ENCODE results near the gene CKAP4.
A peak's percentile ranks its signal among the peaks of the same experiment; 100 is the strongest.
"Not testable (repeated sequence)": the region's sequence is repeated elsewhere in the genome, so short reads cannot be mapped to it uniquely, and the experiment has no call there.

Gene CKAP4

GRCh38 chr12:106289196-106289681 is 41.4 kb upstream of the CKAP4 start:
- H3K4me3 ChIP-seq (ENCODE audit: low read depth, low read length) = no peak overlapping the region
- TF ChIP-seq CTCF (IDR thresholded peaks at IDR 0.05; ENCODE audit: control insufficient read depth, extremely low read depth, insufficient read depth) = no peak
- DNase-seq (ENCODE audit: low read depth) = no peak

- TF ChIP-seq CTCF (IDR thresholded peaks at IDR 0.05; ENCODE audit: control insufficient read depth, extremely low read depth, insufficient read depth) = no peak
- DNase-seq (ENCODE audit: low read depth) = no peak
- no peak overlapping the region for H3K4me3 ChIP-seq (ENCODE audit: low read depth, low read length)
These were observed 40.8 kb upstream of the CKAP4 start for GRCh38 chr12:106288494-106289195.

- no peak for DNase-seq (ENCODE audit: low read depth)
- TF ChIP-seq CTCF (IDR thresholded peaks at IDR 0.05; ENCODE audit: control insufficient read depth, extremely low read depth, insufficient read depth) = no peak
- H3K4me3 ChIP-seq (ENCODE audit: low read depth, low read length) = no peak overlapping the region
These were observed 40.3 kb upstream of the CKAP4 start for GRCh38 chr12:106288101-106288493.

GRCh38 chr12:106287364-106287763 is 39.5 kb upstream of the CKAP4 start:
- DNase-seq (ENCODE audit: low read depth) = no peak
- H3K4me3 ChIP-seq (ENCODE audit: low read depth, low read length) = no peak overlapping the region
- no peak for TF ChIP-seq CTCF (IDR thresholded peaks at IDR 0.05; ENCODE audit: control insufficient read depth, extremely low read depth, insufficient read depth)

GRCh38 chr12:106286576-106287162 is 38.8 kb upstream of the CKAP4 start:
- H3K4me3 ChIP-seq (ENCODE audit: low read depth, low read length) = not testable (repeated sequence)

GRCh38 chr12:106285982-106286381 is 38.2 kb upstream of the CKAP4 start:
- no peak for TF ChIP-seq CTCF (IDR thresholded peaks at IDR 0.05; ENCODE audit: control insufficient read depth, extremely low read depth, insufficient read depth)
- DNase-seq (ENCODE audit: low read depth) = no peak

More at GRCh38 chr12:106286576-106287162, 38.8 kb upstream of the CKAP4 start:
- DNase-seq (ENCODE audit: low read depth) = not testable (repeated sequence)

GRCh38 chr12:106284358-106285105 is 36.7 kb upstream of the CKAP4 start:
- peak; percentile 80 for DNase-seq (ENCODE audit: low read depth)
- H3K4me3 ChIP-seq (ENCODE audit: low read depth, low read length) = no peak overlapping the region
- TF ChIP-seq CTCF (IDR thresholded peaks at IDR 0.05; ENCODE audit: control insufficient read depth, extremely low read depth, insufficient read depth) = no peak

More at GRCh38 chr12:106285982-106286381, 38.2 kb upstream of the CKAP4 start:
- no peak overlapping the region for H3K4me3 ChIP-seq (ENCODE audit: low read depth, low read length)
